Central memory CD8-positive, alpha-beta T cell (primary cell): ENCODE results near the gene PTPRJ.

Experiments used
- ATAC-seq: fragments of 150-1000 bp; cut with Tn5 transposase; replicated peaks from 2 replicates; pipeline ENCODE4 v1.10.0; 2022; ENCODE audit warnings: mild to moderate bottlenecking, moderate FRiP score, moderate number of reproducible peaks; ENCODE audit not compliant: poor library complexity, severe bottlenecking; ENCODE audit errors: extremely low read depth
- DNase-seq, 2 donors: peaks; one replicate each; pipeline ENCODE4 v3.0.0; 2021; ENCODE audit warnings: low spot score in 2 of 2
- H3K27ac Mint-ChIP-seq: one replicate; pipeline ENCODE4 v1.8.0; 2022; ENCODE audit warnings: low read depth, mild to moderate bottlenecking, moderate library complexity, mixed read lengths
- H3K27me3 Mint-ChIP-seq: one replicate; pipeline ENCODE4 v1.8.0; 2022; ENCODE audit warnings: mixed read lengths
- H3K36me3 Mint-ChIP-seq: one replicate; pipeline ENCODE4 v1.8.0; 2022; ENCODE audit warnings: mild to moderate bottlenecking, moderate library complexity, mixed read lengths; ENCODE audit not compliant: insufficient read depth
- H3K4me1 Mint-ChIP-seq: one replicate; pipeline ENCODE4 v1.8.0; 2022; ENCODE audit warnings: mixed read lengths
- H3K4me3 Mint-ChIP-seq: one replicate; pipeline ENCODE4 v1.8.0; 2022; ENCODE audit warnings: mild to moderate bottlenecking, moderate library complexity, mixed read lengths
- H3K9me3 Mint-ChIP-seq: one replicate; pipeline ENCODE4 v1.8.0; 2022; ENCODE audit warnings: mixed read lengths

The PTPRJ gene

GRCh38 chr11:48031602-48032001 is 51.2 kb downstream of the PTPRJ start:
- no peaks in the 10 kb centered on the region for H3K9me3 Mint-ChIP-seq
- no peaks in the 10 kb centered on the region for H3K27me3 Mint-ChIP-seq
- H3K36me3 Mint-ChIP-seq, result peaks cover 9% of the 10 kb centered on the region
- H3K27ac Mint-ChIP-seq, result no peak overlapping the region
- ATAC-seq (no peak), DNase-seq (no peak)
- H3K4me3 Mint-ChIP-seq, result no peak overlapping the region
- H3K4me1 Mint-ChIP-seq, result peaks cover 70% of the 10 kb centered on the region

- Mint-ChIP-seq H3K27ac (peak overlapping the region; percentile 70), H3K4me1 (peaks cover 75% of the 10 kb centered on the region), H3K27me3 (no peaks in the 10 kb centered on the region), H3K36me3 (peaks cover 11% of the 10 kb centered on the region), H3K9me3 (no peaks in the 10 kb centered on the region), H3K4me3 (no peak overlapping the region)
- ATAC-seq, result no peak
- no peak for DNase-seq
Measured at GRCh38 chr11:48032721-48033120, 52.4 kb downstream of the PTPRJ start.

GRCh38 chr11:48033918-48034341 is 53.6 kb downstream of the PTPRJ start:
- Mint-ChIP-seq H3K27me3 (no peaks in the 10 kb centered on the region), H3K27ac (peak overlapping the region; percentile 23), H3K4me1 (peaks cover 76% of the 10 kb centered on the region), H3K9me3 (no peaks in the 10 kb centered on the region), H3K36me3 (peaks cover 11% of the 10 kb centered on the region), H3K4me3 (no peak overlapping the region)
- no peak for DNase-seq
- ATAC-seq, result no peak

- DNase-seq (no peak), ATAC-seq (no peak)
- Mint-ChIP-seq H3K4me3 (no peak overlapping the region), H3K4me1 (peaks cover 70% of the 10 kb centered on the region), H3K9me3 (no peaks in the 10 kb centered on the region), H3K27me3 (no peaks in the 10 kb centered on the region), H3K27ac (no peak overlapping the region), H3K36me3 (peaks cover 13% of the 10 kb centered on the region)
Measured at GRCh38 chr11:48034926-48035871, 54.8 kb downstream of the PTPRJ start.

- DNase-seq, result no peak
- H3K4me1 Mint-ChIP-seq, result peaks cover 73% of the 10 kb centered on the region
- H3K36me3 Mint-ChIP-seq, result peaks cover 15% of the 10 kb centered on the region
- no peaks in the 10 kb centered on the region for H3K27me3 Mint-ChIP-seq
- H3K4me3 Mint-ChIP-seq, result no peak overlapping the region
- no peak overlapping the region for H3K27ac Mint-ChIP-seq
- H3K9me3 Mint-ChIP-seq, result no peaks in the 10 kb centered on the region
- ATAC-seq, result no peak
Measured at GRCh38 chr11:48036011-48036410, 55.7 kb downstream of the PTPRJ start.

GRCh38 chr11:48036466-48036865 is 56.1 kb downstream of the PTPRJ start:
- Mint-ChIP-seq H3K4me1 (peaks cover 71% of the 10 kb centered on the region), H3K9me3 (no peaks in the 10 kb centered on the region), H3K27me3 (no peaks in the 10 kb centered on the region), H3K4me3 (no peak overlapping the region), H3K27ac (no peak overlapping the region), H3K36me3 (peaks cover 15% of the 10 kb centered on the region)
- no peak for ATAC-seq
- DNase-seq, result no peak

- Mint-ChIP-seq H3K36me3 (peaks cover 16% of the 10 kb centered on the region), H3K27me3 (no peaks in the 10 kb centered on the region), H3K9me3 (no peaks in the 10 kb centered on the region), H3K4me3 (no peak overlapping the region), H3K4me1 (peaks cover 66% of the 10 kb centered on the region), H3K27ac (no peak overlapping the region)
- ATAC-seq (no peak), DNase-seq (no peak)
Measured at GRCh38 chr11:48037709-48038468, 57.5 kb downstream of the PTPRJ start.

- DNase-seq (no peak), ATAC-seq (no peak)
- no peaks in the 10 kb centered on the region for H3K9me3 Mint-ChIP-seq
- H3K27me3 Mint-ChIP-seq, result no peaks in the 10 kb centered on the region
- peaks cover 12% of the 10 kb centered on the region for H3K36me3 Mint-ChIP-seq
- no peak overlapping the region for H3K4me3 Mint-ChIP-seq
- peak overlapping the region; percentile 85 for H3K27ac Mint-ChIP-seq
- H3K4me1 Mint-ChIP-seq, result peaks cover 70% of the 10 kb centered on the region
Measured at GRCh38 chr11:48040830-48041444, 60.6 kb downstream of the PTPRJ start.

GRCh38 chr11:48041877-48042695 is 61.7 kb downstream of the PTPRJ start:
- ATAC-seq, result no peak
- Mint-ChIP-seq H3K27ac (peak overlapping the region; percentile 85), H3K27me3 (no peaks in the 10 kb centered on the region), H3K9me3 (no peaks in the 10 kb centered on the region), H3K4me1 (peaks cover 67% of the 10 kb centered on the region), H3K36me3 (peaks cover 9% of the 10 kb centered on the region), H3K4me3 (no peak overlapping the region)
- no peak for DNase-seq

- no peak overlapping the region for H3K4me3 Mint-ChIP-seq
- no peaks in the 10 kb centered on the region for H3K9me3 Mint-ChIP-seq
- H3K4me1 Mint-ChIP-seq, result peaks cover 65% of the 10 kb centered on the region
- peaks cover 9% of the 10 kb centered on the region for H3K36me3 Mint-ChIP-seq
- H3K27ac Mint-ChIP-seq, result peak overlapping the region; percentile 46
- DNase-seq, result no peak
- no peak for ATAC-seq
- H3K27me3 Mint-ChIP-seq, result no peaks in the 10 kb centered on the region
Measured at GRCh38 chr11:48043111-48043990, 63.0 kb downstream of the PTPRJ start.

GRCh38 chr11:48043991-48044512 is 63.7 kb downstream of the PTPRJ start:
- H3K27me3 Mint-ChIP-seq, result no peaks in the 10 kb centered on the region
- ATAC-seq (no peak), DNase-seq (no peak)
- H3K9me3 Mint-ChIP-seq, result no peaks in the 10 kb centered on the region
- no peak overlapping the region for H3K4me3 Mint-ChIP-seq
- H3K4me1 Mint-ChIP-seq, result peaks cover 69% of the 10 kb centered on the region
- peaks cover 12% of the 10 kb centered on the region for H3K36me3 Mint-ChIP-seq
- peak overlapping the region; percentile 46 for H3K27ac Mint-ChIP-seq
